KOPT-K1 (cell line): ENCODE measurements around the gene NUP188.
"Not testable (repeated sequence)": the region's sequence is repeated elsewhere in the genome, so short reads cannot be mapped to it uniquely, and the experiment has no call there.

Source experiments
- H3K27ac ChIP-seq: fragments of 200-600 bp; sonication (generic); 2 replicates; pipeline ENCODE4 v1.5.1; 2016; ENCODE audit warnings: antibody characterized with exemption, mild to moderate bottlenecking, low read depth, low read length; ENCODE audit not compliant: poor library complexity, severe bottlenecking
- H3K36me3 ChIP-seq: fragments of 200-600 bp; sonication (generic); 2 replicates; pipeline ENCODE4 v1.5.1; 2017; ENCODE audit warnings: antibody characterized with exemption, mild to moderate bottlenecking, low read length, moderate library complexity; ENCODE audit not compliant: insufficient read depth
- H3K9me3 ChIP-seq: fragments of 200-600 bp; sonication (generic); 2 replicates; pipeline ENCODE4 v1.5.1; 2017; ENCODE audit warnings: antibody characterized with exemption, low read length, mild to moderate bottlenecking; ENCODE audit not compliant: insufficient read depth, poor library complexity, severe bottlenecking

The NUP188 gene

GRCh38 chr9:129035838-129036237 is 88.3 kb downstream of the NUP188 start:
- H3K27ac ChIP-seq: peak overlapping the region; percentile 71
- not testable (repeated sequence) for H3K36me3 ChIP-seq, H3K9me3 ChIP-seq

- Histone ChIP-seq H3K36me3 (peaks cover 10% of the 10 kb centered on the region; the same call in 1 of the 2 replicates), H3K27ac (peak within 1 kb of the TSS; percentile 71), H3K9me3 (no peaks in the 10 kb centered on the region)
Observed at GRCh38 chr9:129036241-129036922, 88.9 kb downstream of the NUP188 start, which contains the start of gene MIGA2. Gene MIGA2 (plus strand): TSS chr9:129036626. CDS start chr9:129040595, 3,969 bp downstream.

GRCh38 chr9:129036923-129037766 is 89.6 kb downstream of the NUP188 start:
- peak overlapping the region; percentile 71 for H3K27ac ChIP-seq

GRCh38 chr9:129037767-129038098 is 90.2 kb downstream of the NUP188 start:
- Histone ChIP-seq H3K9me3 (no peaks in the 10 kb centered on the region), H3K36me3 (peaks cover 24% of the 10 kb centered on the region; the same call in 1 of the 2 replicates), H3K27ac (no peak overlapping the region)

More at GRCh38 chr9:129036923-129037766, 89.6 kb downstream of the NUP188 start:
- no peaks in the 10 kb centered on the region for H3K9me3 ChIP-seq
- peaks cover 18% of the 10 kb centered on the region; the same call in 1 of the 2 replicates for H3K36me3 ChIP-seq

- Histone ChIP-seq H3K36me3 (peaks cover 26% of the 10 kb centered on the region; the same call in 1 of the 2 replicates), H3K9me3 (no peaks in the 10 kb centered on the region), H3K27ac (no peak overlapping the region)
Observed at GRCh38 chr9:129038109-129038852, 90.8 kb downstream of the NUP188 start.

GRCh38 chr9:129040113-129040643 is 92.7 kb downstream of the NUP188 start:
- H3K36me3 ChIP-seq: peaks cover 36% of the 10 kb centered on the region; the same call in 1 of the 2 replicates
- H3K27ac ChIP-seq: no peak overlapping the region
- H3K9me3 ChIP-seq: no peaks in the 10 kb centered on the region

GRCh38 chr9:129042016-129042415 is 94.5 kb downstream of the NUP188 start:
- Histone ChIP-seq H3K27ac (no peak overlapping the region), H3K36me3 (peaks cover 42% of the 10 kb centered on the region; the same call in 1 of the 2 replicates), H3K9me3 (no peaks in the 10 kb centered on the region)

GRCh38 chr9:129052592-129052991 is 105.1 kb downstream of the NUP188 start:
- Histone ChIP-seq H3K36me3 (peaks cover 40% of the 10 kb centered on the region; the same call in 1 of the 2 replicates), H3K9me3 (no peaks in the 10 kb centered on the region), H3K27ac (no peak overlapping the region)

GRCh38 chr9:129053020-129053419 is 105.5 kb downstream of the NUP188 start:
- Histone ChIP-seq H3K36me3 (peaks cover 38% of the 10 kb centered on the region; the same call in 1 of the 2 replicates), H3K9me3 (no peaks in the 10 kb centered on the region), H3K27ac (no peak overlapping the region)

GRCh38 chr9:129054163-129054851 is 106.8 kb downstream of the NUP188 start:
- H3K27ac ChIP-seq: no peak overlapping the region
- H3K9me3 ChIP-seq: no peaks in the 10 kb centered on the region
- peaks cover 28% of the 10 kb centered on the region; the same call in 1 of the 2 replicates for H3K36me3 ChIP-seq
